ENCODE results near the gene TPK1.

DNA sequence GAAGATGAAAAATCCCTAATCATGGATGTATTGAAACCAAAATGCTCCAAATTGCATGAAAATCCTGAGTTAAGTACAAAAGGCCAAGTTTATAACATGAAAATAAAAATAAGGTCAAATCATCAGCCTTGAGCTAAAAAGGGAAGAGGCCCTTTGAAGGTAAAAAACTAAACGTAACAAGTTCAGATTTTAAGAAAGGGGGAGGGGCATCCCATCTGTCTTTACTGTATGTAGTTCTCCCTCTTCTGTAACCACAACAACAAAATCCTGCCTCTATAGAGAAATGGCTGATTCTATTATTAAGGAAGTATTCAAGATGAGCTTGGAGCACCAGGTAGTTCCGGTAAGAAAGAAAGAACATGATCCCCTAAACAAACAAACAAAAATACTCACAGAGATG lies 64.7 kb downstream of the TPK1 start:
- TF ChIP-seq ZBTB48 (tag by site-specific recombination; IDR thresholded peaks at IDR 0.05) (no peak), MYNN (tag by site-specific recombination; IDR thresholded peaks at IDR 0.05; ENCODE audit: borderline replicate concordance) (no peak), ZSCAN16 (tag by site-specific recombination; IDR thresholded peaks at IDR 0.05) (no peak)
- TF ChIP-seq, protein P1, sequence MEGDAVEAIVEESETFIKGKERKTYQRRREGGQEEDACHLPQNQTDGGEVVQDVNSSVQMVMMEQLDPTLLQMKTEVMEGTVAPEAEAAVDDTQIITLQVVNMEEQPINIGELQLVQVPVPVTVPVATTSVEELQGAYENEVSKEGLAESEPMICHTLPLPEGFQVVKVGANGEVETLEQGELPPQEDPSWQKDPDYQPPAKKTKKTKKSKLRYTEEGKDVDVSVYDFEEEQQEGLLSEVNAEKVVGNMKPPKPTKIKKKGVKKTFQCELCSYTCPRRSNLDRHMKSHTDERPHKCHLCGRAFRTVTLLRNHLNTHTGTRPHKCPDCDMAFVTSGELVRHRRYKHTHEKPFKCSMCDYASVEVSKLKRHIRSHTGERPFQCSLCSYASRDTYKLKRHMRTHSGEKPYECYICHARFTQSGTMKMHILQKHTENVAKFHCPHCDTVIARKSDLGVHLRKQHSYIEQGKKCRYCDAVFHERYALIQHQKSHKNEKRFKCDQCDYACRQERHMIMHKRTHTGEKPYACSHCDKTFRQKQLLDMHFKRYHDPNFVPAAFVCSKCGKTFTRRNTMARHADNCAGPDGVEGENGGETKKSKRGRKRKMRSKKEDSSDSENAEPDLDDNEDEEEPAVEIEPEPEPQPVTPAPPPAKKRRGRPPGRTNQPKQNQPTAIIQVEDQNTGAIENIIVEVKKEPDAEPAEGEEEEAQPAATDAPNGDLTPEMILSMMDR (tag by site-specific recombination; IDR thresholded peaks at IDR 0.05), result no peak
- TF ChIP-seq, protein P2, sequence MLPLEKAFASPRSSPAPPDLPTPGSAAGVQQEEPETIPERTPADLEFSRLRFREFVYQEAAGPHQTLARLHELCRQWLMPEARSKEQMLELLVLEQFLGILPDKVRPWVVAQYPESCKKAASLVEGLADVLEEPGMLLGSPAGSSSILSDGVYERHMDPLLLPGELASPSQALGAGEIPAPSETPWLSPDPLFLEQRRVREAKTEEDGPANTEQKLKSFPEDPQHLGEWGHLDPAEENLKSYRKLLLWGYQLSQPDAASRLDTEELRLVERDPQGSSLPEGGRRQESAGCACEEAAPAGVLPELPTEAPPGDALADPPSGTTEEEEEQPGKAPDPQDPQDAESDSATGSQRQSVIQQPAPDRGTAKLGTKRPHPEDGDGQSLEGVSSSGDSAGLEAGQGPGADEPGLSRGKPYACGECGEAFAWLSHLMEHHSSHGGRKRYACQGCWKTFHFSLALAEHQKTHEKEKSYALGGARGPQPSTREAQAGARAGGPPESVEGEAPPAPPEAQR (tag by site-specific recombination; IDR thresholded peaks at IDR 0.05), result no peak

Measured in HEK293 (cell line).